Panc1 (cell line): ENCODE measurements around the gene IRGC. TPM values are rescaled to one million over a fixed set of nuclear protein-coding genes. Genes with fewer than 3 reads are reported as not detected.

ENCODE experiments used
- ATAC-seq: fragments of 200-7000 bp; cut with Tn5 transposase; 2 replicates; pipeline ENCODE4 v1.9.1; 2020; ENCODE audit warnings: mild to moderate bottlenecking, moderate library complexity
- BruUV-seq: library from RNA; stranded (reverse); fragments of 400-500 nt; replicated peaks from 2 replicates; lab custom pipeline; 2021; lab: Mats Ljungman, UMichigan
- CTCF ChIA-PET: fragments of 300-600 bp; sonication (Branson Sonifier 250); formaldehyde crosslinking; loops from one replicate; lab custom pipeline; 2022; ENCODE audit warnings: antibody characterized with exemption; lab: Charles Lee
- POLR2A ChIA-PET: fragments of 300-600 bp; sonication (Branson Sonifier 250); formaldehyde crosslinking; loops from one replicate; lab custom pipeline; 2022; ENCODE audit warnings: antibody characterized with exemption; lab: Charles Lee
- DNase-seq: peaks from one replicate; pipeline ENCODE4 v3.0.0-alpha.2; 2010; ENCODE audit warnings: low read depth, low spot score
- H3K27ac ChIP-seq: 2 replicates; pipeline ENCODE4 v1.5.1; 2011; ENCODE audit warnings: mild to moderate bottlenecking, low read length, inconsistent platforms
- H3K27me3 ChIP-seq: fragments of 200-500 bp; sonication (Bioruptor generic); 2 replicates; pipeline ENCODE4 v1.6.0; 2014; ENCODE audit warnings: low read length, inconsistent platforms; ENCODE audit not compliant: control insufficient read depth, insufficient read depth
- H3K36me3 ChIP-seq: fragments of 200-500 bp; sonication (Bioruptor generic); 2 replicates; pipeline ENCODE4 v1.5.1; 2014; ENCODE audit warnings: inconsistent platforms, mild to moderate bottlenecking, low read length, moderate library complexity; ENCODE audit not compliant: control insufficient read depth, insufficient read depth
- H3K4me1 ChIP-seq: 2 replicates; pipeline ENCODE4 v1.5.1; 2011; ENCODE audit warnings: inconsistent platforms, mild to moderate bottlenecking, low read length, moderate library complexity; ENCODE audit not compliant: control insufficient read depth, insufficient read depth
- H3K4me3 ChIP-seq, 2 experiments: 2 replicates each; pipeline ENCODE4 v1.5.1; 2011 to 2012; ENCODE audit warnings: low read depth in 2 of 2, low read length in 2 of 2, mild to moderate bottlenecking in 2 of 2, inconsistent platforms in 1 of 2, moderate library complexity in 1 of 2
- H3K9me3 ChIP-seq: fragments of 200-500 bp; sonication (Bioruptor generic); 2 replicates; pipeline ENCODE4 v1.5.1; 2014; ENCODE audit warnings: low read depth, mild to moderate bottlenecking, inconsistent platforms, low read length, moderate library complexity; ENCODE audit not compliant: control insufficient read depth, insufficient read depth
- POLR2AphosphoS5 ChIP-seq: IDR thresholded peaks from 2 replicates; pipeline ENCODE4 v1.6.1; 2012; ENCODE audit warnings: mild to moderate bottlenecking, low read depth, low read length, moderate library complexity
- SIN3A ChIP-seq: IDR thresholded peaks from 2 replicates; pipeline ENCODE4 v1.6.1; 2012; ENCODE audit warnings: low read depth, mild to moderate bottlenecking, low read length, moderate library complexity, borderline replicate concordance; ENCODE audit not compliant: insufficient read depth
- TCF7L2 ChIP-seq: IDR thresholded peaks from 2 replicates; pipeline ENCODE4 v1.6.1; 2011; ENCODE audit warnings: mild to moderate bottlenecking, low read depth, low read length, inconsistent platforms
- in situ Hi-C: cut with HindIII; loops from 2 replicates; pipeline ENCODE4 v1.10.0; 2016; ENCODE audit warnings: low sequenced_read_pairs, low pct_unique_long_range_greater_than_20kb
- intact Hi-C: fragments of 100-400 bp; cut with micrococcal nuclease; formaldehyde crosslinking; loops from one replicate; pipeline ENCODE4 v1.10.0; 2022; ENCODE audit not compliant: unreplicated experiment
- total RNA-seq: library from RNA; stranded (reverse); gene quantifications from one replicate; pipeline ENCODE4 v1.2.1, GENCODE V29; 2021; ENCODE audit not compliant: unreplicated experiment
- TF ChIP-seq, protein P1 (sequence below), 2 experiments: IDR thresholded peaks; 2 replicates each; pipeline ENCODE4 v1.6.1; 2011 to 2012; ENCODE audit warnings: low read depth in 2 of 2, control low read depth in 1 of 2, low read length in 1 of 2, mild to moderate bottlenecking in 1 of 2, moderate library complexity in 1 of 2; ENCODE audit not compliant: insufficient read depth in 1 of 2
- TF ChIP-seq, protein P2 (sequence below): fragments of 450-650 bp; IDR thresholded peaks from 2 replicates; pipeline ENCODE4 v1.5.1; 2017; ENCODE audit warnings: mild to moderate bottlenecking

The IRGC gene
- total RNA-seq, 1 experiment from 2014 or later = not detected

DNA sequence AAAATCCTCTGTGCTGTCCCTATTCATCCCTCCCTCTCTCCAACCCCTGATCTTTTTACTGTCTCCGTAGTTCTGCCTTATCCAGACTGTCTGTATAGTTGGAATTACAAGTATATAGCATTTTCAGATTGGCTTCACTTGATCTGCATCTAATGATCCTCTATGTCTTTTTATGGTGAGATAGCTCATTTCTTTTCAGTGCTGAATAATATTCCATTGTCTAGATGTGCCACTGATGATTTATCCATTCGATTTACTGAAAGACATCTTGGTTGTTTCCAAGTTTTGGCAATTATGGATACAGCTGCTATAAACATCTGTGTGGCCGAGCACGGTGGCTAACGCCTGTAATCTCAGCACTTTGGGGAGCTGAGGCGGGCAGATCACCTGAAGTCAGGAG lies 19.1 kb downstream of the IRGC start:
- no peaks in the 10 kb centered on the region for H3K9me3 ChIP-seq
- TF ChIP-seq POLR2AphosphoS5 (no peak), SIN3A (no peak), TCF7L2 (no peak)
- TF ChIP-seq, protein P1, sequence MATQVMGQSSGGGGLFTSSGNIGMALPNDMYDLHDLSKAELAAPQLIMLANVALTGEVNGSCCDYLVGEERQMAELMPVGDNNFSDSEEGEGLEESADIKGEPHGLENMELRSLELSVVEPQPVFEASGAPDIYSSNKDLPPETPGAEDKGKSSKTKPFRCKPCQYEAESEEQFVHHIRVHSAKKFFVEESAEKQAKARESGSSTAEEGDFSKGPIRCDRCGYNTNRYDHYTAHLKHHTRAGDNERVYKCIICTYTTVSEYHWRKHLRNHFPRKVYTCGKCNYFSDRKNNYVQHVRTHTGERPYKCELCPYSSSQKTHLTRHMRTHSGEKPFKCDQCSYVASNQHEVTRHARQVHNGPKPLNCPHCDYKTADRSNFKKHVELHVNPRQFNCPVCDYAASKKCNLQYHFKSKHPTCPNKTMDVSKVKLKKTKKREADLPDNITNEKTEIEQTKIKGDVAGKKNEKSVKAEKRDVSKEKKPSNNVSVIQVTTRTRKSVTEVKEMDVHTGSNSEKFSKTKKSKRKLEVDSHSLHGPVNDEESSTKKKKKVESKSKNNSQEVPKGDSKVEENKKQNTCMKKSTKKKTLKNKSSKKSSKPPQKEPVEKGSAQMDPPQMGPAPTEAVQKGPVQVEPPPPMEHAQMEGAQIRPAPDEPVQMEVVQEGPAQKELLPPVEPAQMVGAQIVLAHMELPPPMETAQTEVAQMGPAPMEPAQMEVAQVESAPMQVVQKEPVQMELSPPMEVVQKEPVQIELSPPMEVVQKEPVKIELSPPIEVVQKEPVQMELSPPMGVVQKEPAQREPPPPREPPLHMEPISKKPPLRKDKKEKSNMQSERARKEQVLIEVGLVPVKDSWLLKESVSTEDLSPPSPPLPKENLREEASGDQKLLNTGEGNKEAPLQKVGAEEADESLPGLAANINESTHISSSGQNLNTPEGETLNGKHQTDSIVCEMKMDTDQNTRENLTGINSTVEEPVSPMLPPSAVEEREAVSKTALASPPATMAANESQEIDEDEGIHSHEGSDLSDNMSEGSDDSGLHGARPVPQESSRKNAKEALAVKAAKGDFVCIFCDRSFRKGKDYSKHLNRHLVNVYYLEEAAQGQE (IDR thresholded peaks at IDR 0.05; ENCODE audit: insufficient read depth in 1 of 2, low read depth in 2 of 2, low read length in 1 of 2) = no peak
- TF ChIP-seq, protein P2, sequence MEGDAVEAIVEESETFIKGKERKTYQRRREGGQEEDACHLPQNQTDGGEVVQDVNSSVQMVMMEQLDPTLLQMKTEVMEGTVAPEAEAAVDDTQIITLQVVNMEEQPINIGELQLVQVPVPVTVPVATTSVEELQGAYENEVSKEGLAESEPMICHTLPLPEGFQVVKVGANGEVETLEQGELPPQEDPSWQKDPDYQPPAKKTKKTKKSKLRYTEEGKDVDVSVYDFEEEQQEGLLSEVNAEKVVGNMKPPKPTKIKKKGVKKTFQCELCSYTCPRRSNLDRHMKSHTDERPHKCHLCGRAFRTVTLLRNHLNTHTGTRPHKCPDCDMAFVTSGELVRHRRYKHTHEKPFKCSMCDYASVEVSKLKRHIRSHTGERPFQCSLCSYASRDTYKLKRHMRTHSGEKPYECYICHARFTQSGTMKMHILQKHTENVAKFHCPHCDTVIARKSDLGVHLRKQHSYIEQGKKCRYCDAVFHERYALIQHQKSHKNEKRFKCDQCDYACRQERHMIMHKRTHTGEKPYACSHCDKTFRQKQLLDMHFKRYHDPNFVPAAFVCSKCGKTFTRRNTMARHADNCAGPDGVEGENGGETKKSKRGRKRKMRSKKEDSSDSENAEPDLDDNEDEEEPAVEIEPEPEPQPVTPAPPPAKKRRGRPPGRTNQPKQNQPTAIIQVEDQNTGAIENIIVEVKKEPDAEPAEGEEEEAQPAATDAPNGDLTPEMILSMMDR = no peak
- peaks cover 3% of the 10 kb centered on the region; the same call in 1 of the 2 replicates for H3K36me3 ChIP-seq
- ChIA-PET POLR2A (no interaction called here), CTCF (no interaction called here)
- no TSS peak for BruUV-seq
- no peak overlapping the region for H3K27ac ChIP-seq
- no peaks in the 10 kb centered on the region for H3K4me1 ChIP-seq
- H3K4me3 ChIP-seq = no peak overlapping the region
- in situ Hi-C loops = no loop called here
- DNase-seq = no peak
- H3K27me3 ChIP-seq = no peaks in the 10 kb centered on the region
- no peak for ATAC-seq
- intact Hi-C loops = no loop called here

DNA sequence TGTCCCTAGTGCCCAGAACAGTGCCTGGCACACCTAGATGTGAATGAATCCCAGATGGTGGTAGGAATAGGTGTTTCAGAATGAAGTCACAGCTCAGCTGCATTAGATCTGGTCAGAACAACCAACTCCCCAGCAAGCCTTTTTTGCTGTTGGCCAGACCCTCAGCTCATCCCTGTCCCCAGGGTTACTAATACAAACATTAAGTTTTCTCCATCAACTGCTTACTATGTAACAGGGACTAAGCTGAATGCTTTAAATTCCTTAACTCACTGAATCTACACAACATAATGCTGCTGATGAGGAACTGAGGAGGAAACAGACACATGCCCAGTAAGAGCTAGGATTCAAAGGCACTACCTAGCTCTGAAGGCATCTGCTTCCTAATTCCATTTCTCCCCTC lies 20.1 kb downstream of the IRGC start:
- peaks cover 3% of the 10 kb centered on the region; the same call in 1 of the 2 replicates for H3K36me3 ChIP-seq
- DNase-seq (no peak), ATAC-seq (no peak)
- H3K4me3 ChIP-seq = no peak overlapping the region
- BruUV-seq = no TSS peak
- H3K4me1 ChIP-seq = no peaks in the 10 kb centered on the region
- CTCF ChIA-PET = no interaction called here
- TF ChIP-seq, protein P1 (IDR thresholded peaks at IDR 0.05; ENCODE audit: insufficient read depth in 1 of 2, low read depth in 2 of 2, low read length in 1 of 2) = no peak
- TF ChIP-seq, protein P2 = no peak
- TF ChIP-seq TCF7L2 = no peak
- no peak for TF ChIP-seq POLR2AphosphoS5
- no peak for TF ChIP-seq SIN3A
- in situ Hi-C loops (no loop called here), intact Hi-C loops (no loop called here)
- no peaks in the 10 kb centered on the region for H3K9me3 ChIP-seq
- no peaks in the 10 kb centered on the region for H3K27me3 ChIP-seq
- no peak overlapping the region for H3K27ac ChIP-seq
- POLR2A ChIA-PET = no interaction called here
